B cell (primary cell): ENCODE measurements around the gene PGS1. TPM values are rescaled to one million over a fixed set of nuclear protein-coding genes. Genes with fewer than 3 reads are reported as not detected.

Experiments
- ATAC-seq: fragments of 200-7000 bp; cut with Tn5 transposase; one replicate; pipeline ENCODE4 v1.10.0; 2021; ENCODE audit warnings: low read depth, mild to moderate bottlenecking, moderate number of reproducible peaks, moderate library complexity
- CTCF ChIA-PET: fragments of 350-600 bp; sonication (Branson Sonifier 250); formaldehyde crosslinking; loops from one replicate; lab custom pipeline; 2021; ENCODE audit warnings: antibody characterized with exemption, inconsistent platforms; lab: Charles Lee
- POLR2A ChIA-PET: fragments of 350-600 bp; sonication (Branson Sonifier 250); formaldehyde crosslinking; loops from one replicate; lab custom pipeline; 2021; ENCODE audit warnings: antibody characterized with exemption; lab: Charles Lee
- DNase-seq: peaks from one replicate; pipeline ENCODE4 v3.0.0; 2013
- H2AFZ ChIP-seq: 2 replicates; pipeline ENCODE4 v1.6.1; 2012; ENCODE audit warnings: mild to moderate bottlenecking, low read depth, low read length; ENCODE audit not compliant: insufficient read depth, poor library complexity, severe bottlenecking
- H3K27ac ChIP-seq, 2 donors: 1 replicate in 1 of 2; 2 replicates in 1 of 2; pipeline ENCODE4 v1.5.1; 2012 to 2013; ENCODE audit warnings: low read length in 2 of 2, mild to moderate bottlenecking in 2 of 2, moderate library complexity in 1 of 2
- H3K27me3 ChIP-seq, 4 experiments: fragments of 200-600 bp in 1 of 4; sonication (generic) in 1 of 4; replicated peaks in 1 of 4; 1 replicate in 2 of 4; 2 replicates in 2 of 4; pipeline versions ENCODE4 v1.6.1 to v1.7.0; 2013 to 2016; ENCODE audit warnings: low read length in 3 of 4, mild to moderate bottlenecking in 2 of 4, mixed read lengths in 1 of 4, moderate library complexity in 1 of 4; ENCODE audit not compliant: insufficient read depth in 4 of 4, control insufficient read depth in 3 of 4; ENCODE audit errors: control extremely low read depth in 1 of 4
- H3K36me3 ChIP-seq, 2 experiments: replicated peaks in 1 of 2; 1 replicate in 1 of 2; 2 replicates in 1 of 2; pipeline versions ENCODE4 v1.6.1 to v1.7.1; 2013; ENCODE audit warnings: low read length in 1 of 2; ENCODE audit not compliant: insufficient read depth in 2 of 2, control insufficient read depth in 1 of 2; ENCODE audit errors: control extremely low read depth in 1 of 2, extremely low read depth in 1 of 2
- H3K4me1 ChIP-seq, 2 donors: fragments of 200-600 bp in 1 of 2; sonication (generic) in 1 of 2; 1 replicate in 1 of 2; 2 replicates in 1 of 2; pipeline versions ENCODE4 v1.5.1 to v1.6.1; 2013 to 2017; ENCODE audit warnings: low read length in 2 of 2; ENCODE audit not compliant: control insufficient read depth in 2 of 2, insufficient read depth in 2 of 2
- H3K4me2 ChIP-seq: replicated peaks from 2 replicates; pipeline ENCODE3; 2012; ENCODE audit warnings: mild to moderate bottlenecking, low read depth, low read length; ENCODE audit not compliant: poor library complexity, severe bottlenecking
- H3K4me3 ChIP-seq, 5 experiments: fragments of 200-600 bp in 1 of 5; sonication (generic) in 1 of 5; 1 replicate in 3 of 5; 2 replicates in 2 of 5; pipeline versions ENCODE4 v1.5.1 to v1.7.0; 2011 to 2016; ENCODE audit warnings: low read length in 4 of 5, mild to moderate bottlenecking in 4 of 5, low read depth in 2 of 5, control low read depth in 1 of 5, moderate library complexity in 1 of 5; ENCODE audit not compliant: insufficient read depth in 1 of 5; ENCODE audit errors: control extremely low read depth in 1 of 5, extremely low read depth in 1 of 5
- H3K79me2 ChIP-seq: fragments of 200-600 bp; sonication (generic); one replicate; pipeline ENCODE4 v1.6.0; 2016; ENCODE audit warnings: low read length; ENCODE audit not compliant: control insufficient read depth, insufficient read depth
- H3K9ac ChIP-seq: fragments of 200-600 bp; sonication (generic); 2 replicates; pipeline ENCODE4 v1.6.1; 2017; ENCODE audit warnings: mild to moderate bottlenecking, low read length, moderate library complexity
- H3K9me3 ChIP-seq, 3 donors: one replicate each; pipeline versions ENCODE4 v1.6.1 to v1.7.1; 2013; ENCODE audit warnings: low read length in 2 of 3; ENCODE audit not compliant: control insufficient read depth in 2 of 3, insufficient read depth in 1 of 3; ENCODE audit errors: control extremely low read depth in 1 of 3
- H4K20me1 ChIP-seq: 2 replicates; pipeline ENCODE4 v1.6.0; 2012; ENCODE audit warnings: mild to moderate bottlenecking, low read length; ENCODE audit not compliant: insufficient read depth, control insufficient read depth, poor library complexity, severe bottlenecking
- H3K27ac Mint-ChIP-seq: one replicate; pipeline ENCODE4 v1.8.0; 2021; ENCODE audit warnings: mixed read lengths
- H3K27me3 Mint-ChIP-seq: one replicate; pipeline ENCODE4 v1.8.0; 2021; ENCODE audit warnings: mixed read lengths
- H3K4me1 Mint-ChIP-seq: one replicate; pipeline ENCODE4 v1.8.0; 2021; ENCODE audit warnings: mixed read lengths
- H3K4me3 Mint-ChIP-seq: one replicate; pipeline ENCODE4 v1.8.0; 2021; ENCODE audit warnings: mixed read lengths
- H3K9me3 Mint-ChIP-seq: one replicate; pipeline ENCODE4 v1.8.0; 2022; ENCODE audit warnings: mixed read lengths; ENCODE audit not compliant: insufficient read depth
- CTCF ChIP-seq: fragments of 200-600 bp; IDR thresholded peaks from one replicate; pipeline ENCODE4 v1.8.0; 2022; ENCODE audit warnings: antibody characterized with exemption, mild to moderate bottlenecking
- EZH2 ChIP-seq: IDR thresholded peaks from 2 replicates; pipeline ENCODE4 v1.6.1; 2012; ENCODE audit warnings: borderline replicate concordance, low read depth, mild to moderate bottlenecking, moderate library complexity, low read length; ENCODE audit not compliant: insufficient read depth, poor library complexity, severe bottlenecking
- whole genome bisulfite sequencing: methylation state at CpG from one replicate; pipeline ENCODE4 v1.1.5; 2013; ENCODE audit warnings: missing lambda C conversion rate; ENCODE audit not compliant: insufficient coverage; 5-methylcytosine and 5-hydroxymethylcytosine counted together
- intact Hi-C: fragments of 100-400 bp; cut with micrococcal nuclease; formaldehyde crosslinking; loops from one replicate; pipeline ENCODE4 v1.10.0; 2022
- polyA plus RNA-seq: library from polyadenylated mRNA; depleted of rRNA; stranded (reverse); fragments of >200 nt; gene quantifications from 2 replicates; pipeline ENCODE4 v1.2.3, GENCODE V29; 2012
- total RNA-seq, 2 donors: library from RNA; stranded (reverse); fragments of 120-200 nt in 1 of 2; gene quantifications; 1 replicate in 1 of 2; 2 replicates in 1 of 2; pipeline versions ENCODE4 v1.2.3 to v1.2.4, GENCODE V29; 2013 to 2022

Gene PGS1
- total and polyA plus RNA-seq, 2 donors (not counting 1 experiment from before 2014, with no cell fraction given): 85.1 to 88.3 TPM

DNA sequence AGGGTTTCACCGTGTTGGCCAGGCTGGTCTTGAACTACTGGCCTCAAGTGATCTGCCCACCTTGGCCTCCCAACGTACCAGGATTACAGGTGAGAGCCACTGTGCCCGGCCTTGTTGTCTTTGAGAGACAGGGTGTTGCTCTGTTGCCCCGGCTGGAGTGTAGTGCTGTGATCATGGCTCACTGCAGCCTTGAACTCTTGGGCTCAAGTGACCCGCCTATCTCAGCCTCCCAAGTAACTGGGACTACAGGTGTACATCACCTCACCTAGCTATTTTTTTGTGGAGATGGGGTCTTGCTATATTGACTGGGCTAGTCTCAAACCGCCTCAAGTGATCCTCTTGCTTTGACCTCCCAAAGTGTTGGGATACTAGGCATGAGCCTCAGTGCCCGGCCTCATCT lies 68.4 kb downstream of the PGS1 start:
- Histone ChIP-seq H3K4me2 (no peak overlapping the region), H3K27me3 (no peaks in the 10 kb centered on the region), H3K27ac (no peak overlapping the region), H2AFZ (no peak overlapping the region), H4K20me1 (no peaks in the 10 kb centered on the region), H3K79me2 (no peaks in the 10 kb centered on the region), H3K4me3 (no peak overlapping the region), H3K9ac (no peak overlapping the region), H3K36me3 (no peaks in the 10 kb centered on the region), H3K4me1 (peaks cover 0 to 3% of the 10 kb centered on the region in 2 donors), H3K9me3 (no peaks in the 10 kb centered on the region)
- no peak for ATAC-seq
- no peak overlapping the region for H3K4me3 Mint-ChIP-seq
- intact Hi-C loops: loop anchor here (10.0 kb wide), 1 partner anchor 398 kb away; the partner anchor contains the start of gene USP36
- no peak for TF ChIP-seq CTCF
- no peak for TF ChIP-seq EZH2
- no peak for DNase-seq
- peaks cover 4% of the 10 kb centered on the region for H3K4me1 Mint-ChIP-seq
- 96% methylated on average over 6 of the region's 7 CpGs for WGBS
- ChIA-PET CTCF (interaction anchor here (0.6 to 4.0 kb wide), 2 partner anchors 353 to 570 kb away, joined by 3 to 13 read pairs; no protein-coding TSS in a partner anchor), POLR2A (no interaction called here)
- no peaks in the 10 kb centered on the region for H3K9me3 Mint-ChIP-seq
- H3K27me3 Mint-ChIP-seq: peaks cover 8% of the 10 kb centered on the region
- no peak overlapping the region for H3K27ac Mint-ChIP-seq

- peaks cover 6% of the 10 kb centered on the region for H3K4me1 Mint-ChIP-seq
- H3K4me3 Mint-ChIP-seq: no peak overlapping the region
- Histone ChIP-seq H3K4me2 (no peak overlapping the region), H3K4me1 (peaks cover 0 to 3% of the 10 kb centered on the region in 2 donors), H3K9ac (no peak overlapping the region), H3K79me2 (no peaks in the 10 kb centered on the region), H4K20me1 (no peaks in the 10 kb centered on the region), H3K27ac (no peak overlapping the region), H3K27me3 (no peaks in the 10 kb centered on the region), H3K9me3 (no peaks in the 10 kb centered on the region), H3K36me3 (no peaks in the 10 kb centered on the region), H2AFZ (no peak overlapping the region), H3K4me3 (no peak overlapping the region)
- H3K27me3 Mint-ChIP-seq: peaks cover 3% of the 10 kb centered on the region
- no peaks in the 10 kb centered on the region for H3K9me3 Mint-ChIP-seq
- intact Hi-C loops: loop anchor here (10.0 kb wide), 1 partner anchor 396 kb away; the partner anchor contains the start of gene USP36
- ATAC-seq: no peak
- H3K27ac Mint-ChIP-seq: no peak overlapping the region
- ChIA-PET CTCF (interaction anchor here (0.7 kb wide), 1 partner anchor 238 kb away, joined by 3 read pairs; no protein-coding TSS in a partner anchor), POLR2A (no interaction called here)
- 71% methylated on average over 3 of the region's 5 CpGs for WGBS
- no peak for DNase-seq
- TF ChIP-seq CTCF: no peak
These were observed 70.0 kb downstream of the PGS1 start for GRCh38 chr17:78448356-78448993.
